IPS-18a (cell line): ENCODE measurements around the gene PPWD1.

Source experiments
- H3K27ac ChIP-seq: one replicate; pipeline ENCODE4 v1.5.1; 2013; ENCODE audit warnings: low read length
- H3K27me3 ChIP-seq: one replicate; pipeline ENCODE4 v1.6.1; 2013; ENCODE audit warnings: mild to moderate bottlenecking, low read length; ENCODE audit not compliant: control insufficient read depth, insufficient read depth
- H3K36me3 ChIP-seq: one replicate; pipeline ENCODE4 v1.6.1; 2013; ENCODE audit warnings: low read depth, low read length; ENCODE audit not compliant: control insufficient read depth
- H3K4me1 ChIP-seq: one replicate; pipeline ENCODE4 v1.6.1; 2013; ENCODE audit warnings: low read depth, low read length; ENCODE audit not compliant: control insufficient read depth
- H3K4me3 ChIP-seq: one replicate; pipeline ENCODE4 v1.5.1; 2013; ENCODE audit warnings: low read length
- H3K9ac ChIP-seq: one replicate; pipeline ENCODE4 v1.6.1; 2013; ENCODE audit warnings: mild to moderate bottlenecking, low read length, moderate library complexity
- H3K9me3 ChIP-seq: one replicate; pipeline ENCODE4 v1.6.1; 2013; ENCODE audit warnings: low read depth, low read length; ENCODE audit not compliant: control insufficient read depth

Gene PPWD1

GRCh38 chr5:65624571-65625555 is 61.8 kb downstream of the PPWD1 start, which contains the start of the genes SHLD3 and TRAPPC13:
Gene SHLD3, plus strand, starts transcription at chr5:65625027. Its CDS starts 4,561 bp downstream, at chr5:65629588.
Gene TRAPPC13, plus strand, starts transcription at chr5:65625027. Its CDS starts 34 bp downstream, at chr5:65625061.
- peak within 1 kb of the TSS; percentile 94 for H3K27ac ChIP-seq
- peaks cover 17% of the 10 kb centered on the region for H3K4me1 ChIP-seq
- H3K9me3 ChIP-seq, result no peaks in the 10 kb centered on the region
- peaks cover 6% of the 10 kb centered on the region for H3K36me3 ChIP-seq
- peak within 1 kb of the TSS; percentile 95 for H3K9ac ChIP-seq
- peak within 1 kb of the TSS; percentile 83 for H3K4me3 ChIP-seq
- no peaks in the 10 kb centered on the region for H3K27me3 ChIP-seq

DNA sequence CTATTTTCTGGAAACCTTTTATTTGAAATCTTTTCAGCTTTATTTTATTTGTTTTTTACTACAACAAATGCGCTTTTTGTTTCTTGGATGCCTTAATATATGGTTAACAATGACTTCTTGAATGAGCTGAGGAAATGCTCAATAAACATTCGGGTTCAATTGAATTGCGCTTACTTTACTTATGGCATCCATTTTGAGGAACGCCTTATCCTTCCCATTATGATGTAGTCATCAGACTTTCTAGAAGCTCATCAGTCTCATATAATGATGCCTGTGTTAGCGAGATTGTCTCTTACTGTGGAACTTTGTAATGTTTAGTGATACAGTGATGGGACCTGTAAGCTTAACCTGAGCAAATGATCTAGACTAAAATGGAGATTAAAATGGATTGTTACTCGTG is 62.6 kb downstream of the PPWD1 start:
- H3K4me3 ChIP-seq, result peak overlapping the region; percentile 83
- H3K27me3 ChIP-seq, result no peaks in the 10 kb centered on the region
- H3K9me3 ChIP-seq, result no peaks in the 10 kb centered on the region
- H3K27ac ChIP-seq, result peak overlapping the region; percentile 94
- peaks cover 9% of the 10 kb centered on the region for H3K36me3 ChIP-seq
- peaks cover 17% of the 10 kb centered on the region for H3K4me1 ChIP-seq
- H3K9ac ChIP-seq, result peak overlapping the region; percentile 95

- Histone ChIP-seq H3K4me1 (peaks cover 3% of the 10 kb centered on the region), H3K9ac (no peak overlapping the region), H3K27me3 (no peaks in the 10 kb centered on the region), H3K9me3 (no peaks in the 10 kb centered on the region), H3K27ac (no peak overlapping the region), H3K4me3 (no peak overlapping the region), H3K36me3 (peaks cover 9% of the 10 kb centered on the region)
These were observed 67.9 kb downstream of the PPWD1 start for GRCh38 chr5:65630981-65631380.
